Measurements from ENCODE around the gene HMGN1.

The HMGN1 gene

DNA sequence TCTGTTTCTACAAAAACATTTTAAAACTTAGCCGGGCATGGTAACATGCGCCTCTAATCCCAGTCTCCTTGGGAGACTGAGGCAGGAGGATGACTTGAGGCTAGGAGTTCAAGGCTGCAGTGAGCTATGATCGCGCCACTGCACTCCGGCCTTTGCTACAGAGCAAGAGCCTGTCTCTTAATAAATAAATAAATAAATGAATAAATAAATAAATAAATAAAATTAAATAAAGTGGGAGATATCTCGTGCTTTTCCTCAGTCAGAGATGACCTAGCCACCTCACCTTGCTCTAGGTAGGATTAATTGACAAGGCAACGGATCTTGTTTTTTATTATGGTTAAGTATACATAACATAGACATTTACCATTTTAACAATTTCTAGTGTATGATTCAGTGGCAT is 21.2 kb downstream of the HMGN1 start:
- H3K27me3 ChIP-seq (ENCODE audit: insufficient read depth, poor library complexity, severe bottlenecking) = no peaks in the 10 kb centered on the region
- H3K4me3 ChIP-seq (replicated peaks; ENCODE audit: insufficient read depth, low read length) = no peak overlapping the region
- DNase-seq (ENCODE audit: low read depth in 1 of 2, low spot score in 1 of 2) = no peak
- no peak overlapping the region for H3K27ac ChIP-seq (replicated peaks)
- TF ChIP-seq CTCF (IDR thresholded peaks at IDR 0.05; ENCODE audit: insufficient read depth, low read length) (no peak), SPI1 (IDR thresholded peaks at IDR 0.05; ENCODE audit: borderline replicate concordance, low read depth) (no peak)
- TF ChIP-seq, protein P1, sequence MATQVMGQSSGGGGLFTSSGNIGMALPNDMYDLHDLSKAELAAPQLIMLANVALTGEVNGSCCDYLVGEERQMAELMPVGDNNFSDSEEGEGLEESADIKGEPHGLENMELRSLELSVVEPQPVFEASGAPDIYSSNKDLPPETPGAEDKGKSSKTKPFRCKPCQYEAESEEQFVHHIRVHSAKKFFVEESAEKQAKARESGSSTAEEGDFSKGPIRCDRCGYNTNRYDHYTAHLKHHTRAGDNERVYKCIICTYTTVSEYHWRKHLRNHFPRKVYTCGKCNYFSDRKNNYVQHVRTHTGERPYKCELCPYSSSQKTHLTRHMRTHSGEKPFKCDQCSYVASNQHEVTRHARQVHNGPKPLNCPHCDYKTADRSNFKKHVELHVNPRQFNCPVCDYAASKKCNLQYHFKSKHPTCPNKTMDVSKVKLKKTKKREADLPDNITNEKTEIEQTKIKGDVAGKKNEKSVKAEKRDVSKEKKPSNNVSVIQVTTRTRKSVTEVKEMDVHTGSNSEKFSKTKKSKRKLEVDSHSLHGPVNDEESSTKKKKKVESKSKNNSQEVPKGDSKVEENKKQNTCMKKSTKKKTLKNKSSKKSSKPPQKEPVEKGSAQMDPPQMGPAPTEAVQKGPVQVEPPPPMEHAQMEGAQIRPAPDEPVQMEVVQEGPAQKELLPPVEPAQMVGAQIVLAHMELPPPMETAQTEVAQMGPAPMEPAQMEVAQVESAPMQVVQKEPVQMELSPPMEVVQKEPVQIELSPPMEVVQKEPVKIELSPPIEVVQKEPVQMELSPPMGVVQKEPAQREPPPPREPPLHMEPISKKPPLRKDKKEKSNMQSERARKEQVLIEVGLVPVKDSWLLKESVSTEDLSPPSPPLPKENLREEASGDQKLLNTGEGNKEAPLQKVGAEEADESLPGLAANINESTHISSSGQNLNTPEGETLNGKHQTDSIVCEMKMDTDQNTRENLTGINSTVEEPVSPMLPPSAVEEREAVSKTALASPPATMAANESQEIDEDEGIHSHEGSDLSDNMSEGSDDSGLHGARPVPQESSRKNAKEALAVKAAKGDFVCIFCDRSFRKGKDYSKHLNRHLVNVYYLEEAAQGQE (IDR thresholded peaks at IDR 0.05; ENCODE audit: insufficient replicate concordance, low read depth) = no peak

DNA sequence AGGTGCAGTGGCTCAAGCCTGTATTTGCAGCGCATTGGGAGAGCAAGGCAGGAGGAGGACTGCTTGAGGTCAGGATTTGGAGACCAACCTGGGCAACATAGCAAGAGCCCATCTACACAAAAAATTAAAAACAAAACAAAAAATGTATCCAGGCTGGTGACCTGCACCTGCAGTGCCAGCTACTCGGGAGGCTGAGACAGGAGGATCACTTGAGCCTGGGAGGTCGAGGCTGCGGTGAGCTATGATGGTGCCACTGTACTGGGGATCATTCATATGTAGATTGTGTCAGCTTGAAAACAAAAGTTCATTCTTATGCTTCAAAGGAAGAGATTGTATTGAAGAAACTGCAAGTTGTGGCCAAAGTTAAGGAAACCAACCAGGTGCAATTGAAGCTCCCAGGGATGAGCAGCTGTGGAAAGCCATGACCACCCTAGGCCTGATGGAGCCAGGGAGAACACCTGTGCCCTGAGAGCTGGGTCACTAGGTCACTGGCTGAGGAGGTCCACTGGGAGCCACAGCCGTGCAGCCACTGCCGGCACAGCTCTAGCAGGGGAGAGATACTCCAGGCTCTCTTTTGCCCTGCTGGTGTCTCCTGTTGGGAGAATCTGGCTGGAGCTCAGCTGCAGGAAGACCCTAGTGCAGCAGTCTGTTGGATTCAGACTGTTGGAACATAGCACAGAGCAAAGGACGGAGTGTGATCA is 22.1 kb downstream of the HMGN1 start:
- DNase-seq (ENCODE audit: low read depth in 1 of 2, low spot score in 1 of 2) = no peak
- H3K27ac ChIP-seq (replicated peaks) = no peak overlapping the region
- no peaks in the 10 kb centered on the region for H3K27me3 ChIP-seq (ENCODE audit: insufficient read depth, poor library complexity, severe bottlenecking)
- H3K4me3 ChIP-seq (replicated peaks; ENCODE audit: insufficient read depth, low read length) = no peak overlapping the region
- no peak for TF ChIP-seq POLR2AphosphoS5 (IDR thresholded peaks at IDR 0.05; ENCODE audit: low read depth)

DNA sequence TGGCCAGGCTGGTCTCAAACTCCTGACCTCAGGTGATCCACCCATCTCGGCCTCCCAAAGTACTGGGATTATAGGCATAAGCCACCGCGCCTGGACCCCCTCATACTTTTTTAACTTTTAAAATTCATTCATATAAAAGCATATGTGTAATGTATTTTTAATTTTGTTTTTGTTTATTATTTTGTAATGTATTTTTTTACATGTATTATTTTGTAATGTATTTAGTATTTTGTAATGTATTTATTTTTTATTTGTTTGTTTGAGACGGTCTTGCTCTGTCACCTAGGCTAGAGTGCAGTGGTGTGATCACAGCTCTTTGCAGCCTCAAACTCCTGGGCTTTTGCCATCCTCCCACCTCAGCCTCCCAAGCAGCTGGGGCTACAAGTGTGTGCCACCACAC is 23.4 kb downstream of the HMGN1 start:
- no peak for TF ChIP-seq SPI1 (IDR thresholded peaks at IDR 0.05; ENCODE audit: borderline replicate concordance, low read depth)
- TF ChIP-seq GABPA (IDR thresholded peaks at IDR 0.05; ENCODE audit: low read depth) = no peak
- TF ChIP-seq, protein P1 (IDR thresholded peaks at IDR 0.05; ENCODE audit: insufficient replicate concordance, low read depth) = no peak
- TF ChIP-seq POLR2AphosphoS5 (IDR thresholded peaks at IDR 0.05; ENCODE audit: low read depth) = no peak
- TF ChIP-seq CTCF (IDR thresholded peaks at IDR 0.05; ENCODE audit: insufficient read depth, low read length) = no peak
- Histone ChIP-seq H3K27ac (replicated peaks) (no peak overlapping the region), H3K4me3 (replicated peaks; ENCODE audit: insufficient read depth, low read length) (no peak overlapping the region), H3K27me3 (ENCODE audit: insufficient read depth, poor library complexity, severe bottlenecking) (no peaks in the 10 kb centered on the region)
- no peak for DNase-seq (ENCODE audit: low read depth in 1 of 2, low spot score in 1 of 2)

GRCh38 chr21:39321424-39321823 is 27.5 kb downstream of the HMGN1 start:
- H3K4me3 ChIP-seq (replicated peaks; ENCODE audit: insufficient read depth, low read length) = no peak overlapping the region
- H3K27me3 ChIP-seq (ENCODE audit: insufficient read depth, poor library complexity, severe bottlenecking) = no peaks in the 10 kb centered on the region
- no peak overlapping the region for H3K27ac ChIP-seq (replicated peaks)
- no peak for DNase-seq (ENCODE audit: low read depth in 1 of 2, low spot score in 1 of 2)
- TF ChIP-seq, protein P1 (IDR thresholded peaks at IDR 0.05; ENCODE audit: insufficient replicate concordance, low read depth) = no peak
- TF ChIP-seq POLR2AphosphoS5 (IDR thresholded peaks at IDR 0.05; ENCODE audit: low read depth) (no peak), GABPA (IDR thresholded peaks at IDR 0.05; ENCODE audit: low read depth) (no peak), CTCF (IDR thresholded peaks at IDR 0.05; ENCODE audit: insufficient read depth, low read length) (no peak), SPI1 (IDR thresholded peaks at IDR 0.05; ENCODE audit: borderline replicate concordance, low read depth) (no peak)

All from HL-60 (cell line).